HepG2 (cell line): ENCODE data around the gene CRIP1. TPM values are rescaled to one million over a fixed set of nuclear protein-coding genes. Genes with fewer than 3 reads are reported as not detected.

Experiments used
- ATF5 ChIP-seq: sonication (generic); formaldehyde crosslinking; IDR thresholded peaks from 2 replicates; pipeline ENCODE4 v1.4.0; 2020; ENCODE audit warnings: mild to moderate bottlenecking, low read depth, missing genetic modification reagents
- ATM ChIP-seq: fragments of 450-650 bp; IDR thresholded peaks from 2 replicates; pipeline ENCODE4 v1.7.1; 2017; ENCODE audit warnings: mild to moderate bottlenecking, borderline replicate concordance
- ETS1 ChIP-seq: sonication (generic); formaldehyde crosslinking; IDR thresholded peaks from 2 replicates; pipeline ENCODE4 v1.4.0; 2020; ENCODE audit warnings: missing genetic modification reagents
- IKZF5 ChIP-seq: IDR thresholded peaks from 2 replicates; pipeline ENCODE4 v1.6.1; 2018; ENCODE audit warnings: missing genetic modification reagents, mild to moderate bottlenecking, missing compliant biosample characterization
- MXD4 ChIP-seq: IDR thresholded peaks from 2 replicates; pipeline ENCODE4 v1.6.1; 2016; ENCODE audit warnings: mild to moderate bottlenecking, missing biosample characterization, missing genetic modification reagents
- MZF1 ChIP-seq: sonication (generic); formaldehyde crosslinking; IDR thresholded peaks from 2 replicates; pipeline ENCODE4 v1.8.1; 2023; ENCODE audit warnings: mild to moderate bottlenecking, missing genetic modification reagents, borderline replicate concordance
- PREB ChIP-seq: sonication (generic); formaldehyde crosslinking; IDR thresholded peaks from 2 replicates; pipeline ENCODE4 v1.4.0; 2020; ENCODE audit warnings: missing genetic modification reagents
- PTBP1 ChIP-seq: fragments of 200-400 bp; formaldehyde crosslinking; IDR thresholded peaks from 2 replicates; pipeline ENCODE4 v1.6.1; 2018; ENCODE audit warnings: low read length, low read depth; ENCODE audit not compliant: poor library complexity, severe bottlenecking
- SP1 ChIP-seq, 2 experiments: fragments of 450-650 bp in 1 of 2; sonication (generic) in 1 of 2; formaldehyde crosslinking in 1 of 2; IDR thresholded peaks; 2 replicates each; pipeline versions ENCODE4 v1.4.0 to v1.6.1; 2016 to 2020; ENCODE audit warnings: missing genetic modification reagents in 1 of 2
- SRSF4 ChIP-seq: fragments of 200-400 bp; formaldehyde crosslinking; IDR thresholded peaks from one replicate; pipeline ENCODE4 v1.6.1; 2018; ENCODE audit warnings: mild to moderate bottlenecking, low read depth, low read length, moderate library complexity; ENCODE audit not compliant: poor library complexity, severe bottlenecking
- THAP9 ChIP-seq: sonication (generic); formaldehyde crosslinking; IDR thresholded peaks from 2 replicates; pipeline ENCODE4; 2020; ENCODE audit warnings: missing genetic modification reagents, mild to moderate bottlenecking, borderline replicate concordance
- ZC3H13 ChIP-seq: sonication (generic); formaldehyde crosslinking; IDR thresholded peaks from 2 replicates; pipeline ENCODE4 v1.8.1; 2023; ENCODE audit warnings: mild to moderate bottlenecking, missing genetic modification reagents, moderate library complexity
- ZNF264 ChIP-seq: sonication (generic); formaldehyde crosslinking; IDR thresholded peaks from 2 replicates; pipeline ENCODE4 v1.4.0; 2020; ENCODE audit warnings: missing genetic modification reagents
- ZNF431 ChIP-seq: sonication (generic); formaldehyde crosslinking; IDR thresholded peaks from 2 replicates; pipeline ENCODE4 v1.9.0; 2022; ENCODE audit warnings: missing genetic modification reagents, low read depth, mild to moderate bottlenecking, borderline replicate concordance
- ZNF569 ChIP-seq: sonication (generic); formaldehyde crosslinking; IDR thresholded peaks from 2 replicates; pipeline ENCODE4 v1.5.0; 2020; ENCODE audit warnings: mild to moderate bottlenecking, missing genetic modification reagents, moderate library complexity, borderline replicate concordance
- ZNF572 ChIP-seq: sonication (generic); formaldehyde crosslinking; IDR thresholded peaks from 2 replicates; pipeline ENCODE4 v1.5.1; 2020; ENCODE audit warnings: mild to moderate bottlenecking, missing genetic modification reagents
- ZNF7 ChIP-seq: IDR thresholded peaks from 2 replicates; pipeline ENCODE4 v1.6.1; 2016; ENCODE audit warnings: missing biosample characterization, missing genetic modification reagents
- ZNF816 ChIP-seq: sonication (generic); formaldehyde crosslinking; IDR thresholded peaks from 2 replicates; pipeline ENCODE4 v1.8.0; 2022; ENCODE audit warnings: missing genetic modification reagents, mild to moderate bottlenecking, borderline replicate concordance
- ZSCAN29 ChIP-seq: sonication (generic); formaldehyde crosslinking; conservative IDR thresholded peaks from 2 replicates; pipeline ENCODE4 v1.4.0; 2020; ENCODE audit warnings: mild to moderate bottlenecking, missing genetic modification reagents
- polyA plus RNA-seq, 8 experiments: library from polyadenylated mRNA; depleted of rRNA in 3 of 8; stranded (reverse) in 7 of 8; unstranded in 1 of 8; fragments of >200 nt; fragmentation: Illumina TruSeq in 4 of 8; extraction: Trizol in 4 of 8; gene quantifications; 2 replicates each; pipeline versions ENCODE4 v1.2.1 to v1.2.3, GENCODE V29; 2011 to 2016; ENCODE audit warnings: low read depth in 4 of 8, missing spikeins in 1 of 8, mixed read lengths in 1 of 8; ENCODE audit not compliant: insufficient read depth in 1 of 8
- total RNA-seq, 5 experiments: library from RNA; depleted of rRNA; stranded (reverse); fragments of >200 nt; fragmentation: Illumina TruSeq; extraction: Trizol; gene quantifications; 2 replicates each; pipeline ENCODE4 v1.2.3, GENCODE V29; 2016; ENCODE audit warnings: low read depth in 1 of 5

The CRIP1 gene
- total and polyA plus RNA-seq, 2 of the 13 experiments (the other 11 are each of a cell fraction or from before 2014, with no cell fraction given): 53.9 to 59.5 TPM

GRCh38 chr14:105486163-105486973 lies at the start of gene CRIP1 (continued):
- 0 out of 2 replicates have a peak, but pooled peaks have one; percentile 1 for TF ChIP-seq IKZF5 (CRISPR knock-in tag)
- TF ChIP-seq ZNF264 (CRISPR knock-in tag): no peak
- no peak for TF ChIP-seq ZNF816 (CRISPR knock-in tag)
- no peak for TF ChIP-seq THAP9 (CRISPR knock-in tag)
- TF ChIP-seq ZC3H13: no peak
- TF ChIP-seq ZNF569 (CRISPR knock-in tag): no peak
- TF ChIP-seq ZNF7 (CRISPR knock-in tag): no peak
- TF ChIP-seq ATF5: no peak
- no peak for TF ChIP-seq ZNF572 (CRISPR knock-in tag)
- TF ChIP-seq ZNF431: no peak
- no peak for TF ChIP-seq PTBP1
- TF ChIP-seq MZF1 (CRISPR knock-in tag): no peak
- no peak for TF ChIP-seq ETS1 (CRISPR knock-in tag)
- TF ChIP-seq PREB: no peak
- no peak for TF ChIP-seq ATM
- no peak for TF ChIP-seq SP1 (IDR thresholded peaks at IDR 0.05)
- TF ChIP-seq SP1 (CRISPR knock-in tag; IDR thresholded peaks at IDR 0.05): 0 out of 2 replicates have a peak, but pooled peaks have one; percentile 3
- no peak for TF ChIP-seq MXD4 (CRISPR knock-in tag)
- TF ChIP-seq SRSF4: no peak
- no peak for TF ChIP-seq ZSCAN29 (CRISPR knock-in tag)
